ENCODE measurements around the gene KCNMA1.
A peak's percentile ranks its signal among the peaks of the same experiment; 100 is the strongest.

Gene KCNMA1

DNA sequence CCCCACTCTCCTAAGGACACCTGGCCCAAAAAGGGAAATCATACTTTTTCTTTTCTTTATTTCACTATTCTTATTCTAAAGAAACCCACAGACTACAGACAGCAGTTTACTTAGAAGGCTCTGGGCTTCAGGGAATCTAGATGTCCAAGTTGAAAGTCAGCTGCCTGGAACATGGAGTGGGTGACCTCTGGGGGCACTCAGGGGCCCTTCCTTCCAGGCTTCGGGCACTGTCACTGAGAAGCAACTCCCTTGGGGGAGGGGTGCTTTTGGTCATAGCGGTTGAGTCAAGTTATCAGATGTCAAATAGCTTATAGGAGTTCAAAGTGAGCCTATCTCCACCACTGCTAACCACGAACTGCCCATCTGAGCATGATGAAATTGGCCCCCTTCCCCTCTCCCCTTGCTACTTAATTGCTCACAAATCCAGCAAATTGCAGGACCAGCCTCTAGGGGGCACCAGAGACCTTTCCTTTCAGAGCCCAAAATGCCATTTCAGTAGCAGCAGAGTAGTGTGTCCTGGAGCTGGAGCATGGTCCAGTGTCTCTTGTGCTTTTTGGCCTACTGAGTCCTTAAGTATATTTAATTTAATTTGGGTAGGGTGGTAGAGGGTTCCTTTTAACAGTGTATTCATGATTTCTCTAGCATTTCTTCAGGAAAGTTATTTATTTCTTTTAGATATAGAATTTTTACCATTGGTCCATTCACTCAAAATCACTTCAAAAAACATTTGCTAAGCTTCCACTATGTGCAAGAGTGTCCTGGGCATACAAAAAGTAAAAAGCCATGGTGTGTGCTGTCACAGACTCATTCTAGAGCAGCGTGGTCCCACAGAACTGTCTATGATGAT, 463.8 kb downstream of the KCNMA1 start:
- DNase-seq, result peak; percentile 82

DNA sequence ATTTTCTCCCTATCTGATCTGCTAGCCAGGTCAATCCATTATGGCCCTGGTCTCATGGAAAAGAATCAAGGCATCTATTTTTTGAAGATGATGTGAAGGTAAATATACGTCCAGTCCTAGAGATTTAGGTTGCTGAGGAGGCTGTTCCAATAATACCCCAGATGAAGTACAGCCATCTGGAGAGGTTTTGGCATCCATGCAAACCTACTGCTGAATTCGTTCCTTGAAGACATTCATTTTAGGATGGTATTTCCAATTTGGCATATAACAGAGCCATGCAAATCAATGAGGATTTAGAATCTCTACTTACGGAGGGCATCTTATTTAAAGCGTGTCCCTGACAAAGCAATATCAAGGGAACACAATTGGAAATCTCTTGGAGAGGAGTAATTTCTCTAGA, 465.5 kb downstream of the KCNMA1 start:
- no peak for DNase-seq

DNA sequence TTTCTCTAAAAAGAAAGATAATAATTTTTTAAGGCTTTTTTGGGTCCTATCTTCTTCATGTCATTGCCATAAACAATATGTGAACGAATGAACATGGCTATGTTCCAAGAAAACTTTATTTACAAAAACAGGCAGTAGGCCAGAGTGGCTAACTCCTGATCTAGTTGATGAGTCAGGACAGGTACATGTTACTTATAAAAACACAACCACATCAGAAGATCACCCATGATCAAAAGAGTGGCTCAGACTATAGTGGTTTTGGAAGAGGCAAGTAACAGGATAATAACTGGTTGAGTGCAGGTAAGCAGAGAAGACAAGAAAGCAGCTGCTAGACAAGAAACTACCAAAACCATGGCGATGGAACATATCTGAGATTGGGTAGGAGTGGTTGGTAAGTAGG, 468.7 kb downstream of the KCNMA1 start:
- DNase-seq, result no peak

DNA sequence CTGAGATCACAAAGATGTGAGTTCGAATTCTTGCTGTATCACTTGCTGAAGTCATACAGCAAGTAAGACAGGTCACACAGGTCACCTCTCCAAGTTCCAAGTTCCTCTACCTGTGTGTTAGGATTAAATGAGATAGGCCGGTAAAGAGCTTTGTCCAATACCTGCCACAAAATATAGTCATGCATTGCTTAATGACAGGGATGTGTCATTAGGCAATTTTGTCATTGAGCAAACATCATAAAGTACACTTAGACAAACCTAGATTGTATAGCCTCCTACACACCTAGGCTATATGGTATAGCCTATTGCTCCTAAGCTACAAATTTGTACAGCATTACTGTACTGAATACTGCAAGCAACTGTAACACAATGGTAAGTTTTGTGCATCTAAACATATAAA, 469.4 kb downstream of the KCNMA1 start:
- DNase-seq, result no peak

DNA sequence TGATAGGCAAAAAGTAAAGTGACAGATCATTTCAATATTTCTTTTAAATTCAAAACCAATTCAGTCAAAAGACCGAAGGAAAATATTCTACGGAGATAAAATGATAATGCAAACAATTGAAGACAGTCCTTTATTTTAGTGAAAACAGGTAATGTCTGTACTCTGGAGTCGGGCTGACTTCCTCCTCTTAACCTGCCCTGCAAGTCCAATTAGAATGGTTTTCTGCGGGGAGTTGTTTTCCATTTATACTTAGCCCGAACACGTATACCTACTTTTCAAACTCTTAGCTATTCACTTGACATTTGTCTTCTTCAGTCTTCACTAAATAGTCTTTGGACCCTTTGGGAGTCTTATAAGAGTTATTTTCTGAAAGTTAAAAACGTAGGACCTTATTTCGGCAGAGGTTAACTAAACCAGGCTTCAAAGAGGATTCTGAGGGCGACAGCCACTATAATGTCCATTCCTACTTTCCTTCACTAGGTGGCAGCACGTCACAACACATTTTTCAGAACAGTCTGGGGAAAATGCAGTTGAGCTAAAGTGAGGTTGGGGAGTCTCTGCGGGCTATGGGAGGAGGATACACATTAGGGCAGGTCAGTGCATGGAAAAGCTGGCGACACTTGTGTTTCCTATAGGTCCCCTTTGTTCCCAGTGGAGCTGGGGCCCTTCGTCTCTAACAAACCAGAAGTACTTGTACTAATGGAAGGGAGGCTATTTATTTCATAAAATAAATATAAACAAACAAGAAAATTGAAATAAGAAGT, 472.0 kb downstream of the KCNMA1 start:
- DNase-seq, result peak; percentile 71

DNA sequence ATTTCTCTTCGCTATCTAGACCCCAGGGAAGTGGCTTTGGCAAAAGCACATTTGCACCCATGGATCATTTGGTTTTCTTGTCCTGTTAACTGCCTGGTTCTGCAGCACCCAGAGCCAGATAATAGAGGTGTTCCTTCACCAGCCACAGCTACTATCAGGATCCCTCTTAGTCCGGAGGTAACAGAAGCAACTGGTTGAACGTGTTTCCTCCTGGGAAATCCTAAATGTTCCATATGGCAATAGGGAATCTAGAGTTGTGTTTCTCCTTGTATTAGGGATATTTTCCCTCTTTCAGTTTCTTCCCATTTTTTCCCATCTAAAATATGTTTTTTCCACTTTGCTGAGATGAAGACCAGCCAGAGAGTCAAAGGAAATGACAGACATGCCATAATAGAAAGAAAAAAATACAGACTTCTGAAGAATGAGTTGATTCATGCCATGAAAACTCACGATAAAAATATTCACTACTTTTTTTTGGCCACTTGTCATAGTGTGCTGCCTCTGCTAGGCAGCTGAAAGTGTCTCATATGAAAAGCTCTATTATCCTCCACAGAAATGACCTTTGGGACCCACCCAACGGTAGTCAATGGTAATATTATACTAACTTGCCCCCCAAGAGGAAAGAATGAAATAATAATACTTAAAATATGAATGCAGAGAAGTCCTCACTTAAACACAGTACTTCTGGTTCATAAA, 472.8 kb downstream of the KCNMA1 start:
- peak; percentile 73 for DNase-seq

DNA sequence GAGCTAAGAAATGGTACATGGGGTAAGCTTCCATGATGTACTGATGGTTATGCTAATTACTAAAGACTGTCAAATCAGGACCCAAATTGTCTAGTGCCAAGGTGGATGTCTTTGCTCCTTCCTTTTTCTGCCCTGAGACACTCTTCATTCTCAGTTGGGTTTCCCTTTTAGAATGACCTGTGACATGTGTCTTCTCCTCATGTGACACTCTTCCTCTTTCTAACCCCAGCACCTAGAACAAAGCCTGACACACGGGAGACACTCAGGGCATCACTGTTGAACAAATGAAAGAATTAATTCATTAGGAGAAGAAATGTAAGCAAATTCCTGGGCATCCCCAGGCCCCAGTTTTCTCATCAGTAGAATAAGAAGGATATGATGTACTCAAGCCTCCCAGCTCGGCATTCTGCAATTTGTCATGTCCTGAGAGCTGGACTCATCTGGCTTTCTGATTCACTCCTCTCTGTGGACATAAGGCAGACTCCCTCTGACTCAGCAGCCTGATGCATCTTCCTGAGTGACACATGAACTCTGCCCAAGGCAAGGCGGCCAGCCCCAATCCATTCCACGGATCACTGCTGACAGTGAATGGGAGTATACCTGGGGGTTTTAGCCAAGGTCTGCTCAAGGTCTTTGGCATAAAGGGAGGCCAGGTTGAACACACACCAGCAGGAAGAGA, 473.8 kb downstream of the KCNMA1 start:
- peak; percentile 96 for DNase-seq

DNA sequence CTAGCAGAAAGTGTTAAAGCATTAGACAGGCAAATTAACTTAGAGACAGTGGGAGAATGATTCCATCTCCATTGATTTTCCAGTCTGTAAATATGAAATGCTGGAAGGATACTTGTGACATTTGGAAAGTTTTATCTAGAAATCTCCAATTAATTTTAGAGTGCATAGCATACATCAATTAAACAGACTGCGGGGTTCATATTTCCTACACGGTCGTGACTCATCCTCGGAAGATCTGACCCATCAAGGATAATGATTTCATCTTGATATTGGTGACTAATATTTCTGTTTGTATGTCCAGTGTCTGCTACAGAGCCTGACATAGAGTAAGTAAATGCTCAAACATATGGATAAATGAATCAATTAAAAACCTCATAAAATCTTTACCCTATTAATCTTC, 474.9 kb downstream of the KCNMA1 start:
- DNase-seq, result peak; percentile 68

DNA sequence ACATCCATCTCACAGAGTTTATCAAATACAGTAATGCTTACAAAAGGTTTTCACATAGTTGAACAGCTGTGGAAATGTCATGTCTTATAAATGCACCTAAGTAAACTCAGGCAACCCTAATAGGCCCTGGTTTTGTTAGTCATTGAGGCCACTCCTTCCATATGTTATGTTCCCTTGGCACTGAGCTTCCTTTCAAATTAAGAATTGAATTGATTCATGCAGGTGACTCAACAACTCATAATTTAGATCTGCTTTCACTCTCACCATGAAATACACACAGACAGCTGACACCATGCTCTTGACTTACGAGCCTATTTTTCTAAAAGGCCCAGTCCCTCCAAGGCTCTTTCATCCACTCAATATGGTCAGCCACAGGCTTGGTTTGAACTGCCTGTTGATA, 476.9 kb downstream of the KCNMA1 start:
- DNase-seq, result peak; percentile 95

DNA sequence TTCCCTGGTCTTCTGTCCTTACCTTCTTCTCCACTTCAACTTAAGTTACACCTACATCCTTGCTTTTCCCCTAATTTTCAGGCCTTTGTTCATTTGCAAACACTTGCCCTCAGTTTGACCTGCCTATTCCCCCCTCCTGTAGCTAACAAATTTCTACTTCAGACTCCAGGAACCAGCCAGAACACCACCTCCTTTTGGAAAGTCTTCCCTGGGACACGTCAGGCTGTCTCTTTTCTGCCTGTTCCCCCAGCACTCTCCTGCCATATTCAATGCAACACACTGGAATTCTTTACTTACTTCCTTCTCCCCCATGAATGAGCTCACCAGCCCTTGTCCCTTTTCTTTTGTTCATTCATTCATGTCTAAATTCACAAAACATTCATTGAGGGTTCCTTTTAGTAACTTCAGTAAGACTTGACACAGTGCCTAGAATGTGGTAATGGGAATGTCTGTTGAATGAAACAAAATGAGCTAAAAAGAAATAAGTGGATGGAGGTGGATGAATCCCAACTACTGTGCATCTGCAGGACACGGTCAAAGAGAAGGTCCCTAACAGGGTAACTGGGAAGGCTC, 478.0 kb downstream of the KCNMA1 start:
- peak; percentile 43 for DNase-seq

DNA sequence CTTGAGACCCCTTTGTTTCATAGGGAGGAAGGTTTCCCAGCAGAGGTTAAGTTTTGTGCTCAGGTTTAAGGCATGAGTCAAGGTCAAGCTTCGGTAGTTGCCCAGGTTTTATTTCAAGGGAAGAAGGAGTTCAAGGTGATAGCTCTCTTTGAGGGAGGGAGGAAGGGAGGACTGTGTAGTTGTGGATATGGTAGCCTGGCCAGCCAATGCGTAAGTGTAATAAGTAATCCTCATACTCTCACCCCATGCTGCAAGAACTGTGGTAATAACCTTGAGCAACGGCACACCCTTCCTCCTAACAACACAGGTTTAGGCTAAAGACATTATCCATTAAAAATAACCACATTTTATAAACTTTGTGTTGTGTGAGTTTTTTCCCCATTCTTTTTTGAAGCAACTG, 478.9 kb downstream of the KCNMA1 start:
- DNase-seq, result no peak

DNA sequence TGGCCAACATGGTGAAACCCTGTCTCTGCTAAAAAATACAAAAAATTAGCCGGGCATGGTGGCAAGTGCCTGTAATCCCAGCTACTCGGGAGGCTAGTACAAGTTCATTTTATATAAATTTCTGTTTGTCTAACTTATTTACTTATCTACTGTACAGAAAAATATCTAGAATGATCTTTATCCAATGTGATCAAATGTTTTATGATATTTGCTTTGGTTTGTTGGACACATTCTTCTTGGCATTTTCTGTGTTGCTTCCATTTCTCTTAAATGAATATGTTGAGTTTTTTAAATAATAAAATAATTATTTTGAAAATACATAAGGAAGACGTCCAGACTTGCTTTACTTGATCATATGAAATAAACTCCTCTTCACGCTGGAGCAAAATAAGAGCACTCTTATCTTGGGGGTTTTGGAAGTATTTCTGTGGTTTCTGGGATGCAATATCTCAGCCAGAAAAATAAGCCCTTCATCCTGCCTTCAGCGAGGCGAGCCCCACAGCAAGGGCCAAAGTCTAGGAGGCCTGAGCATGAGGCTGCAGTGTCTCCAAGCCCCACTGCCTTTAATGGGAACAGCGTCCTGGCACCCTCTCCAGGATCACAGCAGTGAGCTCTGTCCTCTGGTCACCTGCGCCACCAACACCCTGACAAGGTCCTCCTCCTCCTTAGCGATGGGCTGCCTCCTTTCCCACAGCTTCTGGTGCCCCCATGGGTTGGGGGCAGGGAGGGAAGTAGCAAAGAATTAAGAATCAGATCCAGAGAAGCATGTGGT, 480.2 kb downstream of the KCNMA1 start:
- peak; percentile 13 for DNase-seq

DNA sequence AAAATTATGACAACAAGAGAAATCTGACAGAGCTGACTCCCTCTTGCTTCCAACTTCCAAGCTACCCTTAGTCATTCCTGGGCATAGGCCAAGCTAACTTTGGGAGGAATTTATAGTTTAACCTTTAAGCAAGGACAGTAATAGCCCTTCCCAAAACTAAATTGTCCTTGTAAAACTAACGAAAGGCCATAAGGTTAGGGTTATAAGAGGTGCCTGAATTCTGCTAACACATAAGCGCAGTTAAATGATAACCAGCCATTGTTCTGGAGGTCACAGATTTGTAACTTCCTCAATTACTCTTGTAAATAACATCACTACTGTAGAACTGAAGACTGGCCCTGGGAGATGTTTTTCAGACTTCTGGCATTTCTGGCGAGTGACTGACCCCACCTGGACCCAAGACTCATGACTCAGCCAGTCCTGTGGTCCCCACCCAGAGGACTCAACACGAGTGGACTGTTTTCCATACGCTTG, 481.2 kb downstream of the KCNMA1 start:
- DNase-seq, result peak; percentile 56

DNA sequence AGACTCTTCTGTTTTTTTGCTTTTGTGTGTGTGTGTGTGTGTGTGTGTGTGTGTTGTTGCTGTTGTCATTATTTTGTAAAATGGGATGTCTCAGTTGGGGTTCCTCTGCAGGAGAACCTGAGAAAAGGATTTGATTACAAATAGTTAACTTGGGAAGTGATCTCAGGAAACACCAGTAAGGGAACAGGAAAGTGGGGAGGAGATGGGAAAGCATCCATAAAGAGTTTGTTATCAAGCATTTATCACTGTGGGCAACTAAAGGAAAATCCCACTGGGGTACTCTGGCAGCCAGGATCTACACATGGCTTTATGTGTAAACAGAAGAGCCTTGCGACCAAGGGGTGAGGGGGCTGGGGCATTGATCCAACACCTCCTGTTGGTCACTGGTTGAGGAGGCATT, 485.4 kb downstream of the KCNMA1 start:
- no peak for DNase-seq

DNA sequence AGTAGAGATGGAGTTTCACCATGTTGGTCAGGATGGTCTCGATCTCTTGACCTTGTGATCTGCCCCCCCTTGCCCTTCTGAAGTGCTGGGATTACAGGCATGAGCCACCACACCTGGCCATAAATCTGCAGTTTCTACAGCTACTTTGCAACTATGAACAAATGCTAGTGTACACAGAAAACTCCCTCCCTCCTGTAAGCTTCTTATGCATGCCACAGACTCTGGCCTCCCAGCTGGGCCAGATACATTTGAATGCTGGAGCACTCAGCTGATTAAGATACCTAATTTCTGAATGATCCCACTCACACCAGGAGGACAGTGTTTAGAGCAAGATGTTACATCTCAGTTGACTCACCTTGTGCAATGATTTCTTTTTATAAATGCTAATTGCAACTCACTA, 486.2 kb downstream of the KCNMA1 start:
- DNase-seq, result no peak

DNA sequence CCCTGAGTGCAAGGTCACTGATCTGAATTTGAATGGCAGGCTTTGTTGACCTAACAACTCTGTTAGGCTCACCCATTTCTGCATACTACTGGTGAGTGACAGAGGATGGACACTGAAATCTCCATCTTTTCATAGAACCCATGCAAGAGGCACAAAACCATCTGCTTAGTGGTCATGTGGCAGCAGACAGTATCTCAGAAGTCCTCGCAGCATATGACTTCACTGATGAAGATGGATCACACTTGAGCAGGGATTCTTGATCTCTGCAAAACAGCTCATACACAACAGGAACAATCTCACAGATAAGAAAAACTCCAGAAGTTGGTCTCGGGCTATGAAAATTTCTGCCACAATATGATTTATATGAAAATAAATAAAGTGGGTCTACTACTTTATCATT, 487.9 kb downstream of the KCNMA1 start:
- DNase-seq, result no peak

DNA sequence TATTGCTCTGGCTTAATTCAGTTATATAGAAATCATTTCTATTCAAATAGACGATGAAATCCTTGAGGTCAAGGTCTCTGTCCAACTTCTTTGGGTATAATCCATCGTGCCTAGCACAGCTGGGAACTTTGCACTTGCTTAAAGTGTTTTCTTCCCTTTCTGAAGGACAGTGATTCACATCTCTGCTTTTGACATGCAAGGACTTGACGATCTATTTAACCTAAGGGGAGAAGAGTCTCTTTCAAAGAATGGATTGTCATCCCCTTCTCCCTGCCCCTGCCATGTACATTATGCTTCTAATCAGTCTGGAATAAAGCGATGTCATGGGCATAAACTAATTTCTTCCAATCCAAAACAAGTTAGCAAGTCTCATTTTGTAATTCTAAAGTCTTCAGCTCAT, 488.6 kb downstream of the KCNMA1 start:
- no peak for DNase-seq

DNA sequence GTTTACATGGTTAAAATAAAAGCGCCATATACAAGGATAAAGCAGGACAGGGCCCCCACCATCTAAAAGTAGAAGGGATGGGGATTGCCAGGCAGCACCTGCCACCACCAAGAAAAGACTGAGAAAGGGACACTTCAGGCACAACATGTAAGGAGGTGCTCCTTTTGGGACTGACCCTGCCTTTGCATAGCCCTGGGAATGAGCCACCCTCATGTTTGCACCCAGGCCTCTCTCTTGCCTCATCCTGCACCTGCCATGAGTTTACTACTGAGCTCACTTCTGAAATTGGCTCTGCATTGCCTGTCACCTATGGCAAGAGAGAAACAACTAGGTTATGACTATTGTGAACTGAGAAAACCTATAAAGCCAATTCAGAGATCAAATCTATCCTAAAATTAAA, 489.7 kb downstream of the KCNMA1 start:
- no peak for DNase-seq

DNA sequence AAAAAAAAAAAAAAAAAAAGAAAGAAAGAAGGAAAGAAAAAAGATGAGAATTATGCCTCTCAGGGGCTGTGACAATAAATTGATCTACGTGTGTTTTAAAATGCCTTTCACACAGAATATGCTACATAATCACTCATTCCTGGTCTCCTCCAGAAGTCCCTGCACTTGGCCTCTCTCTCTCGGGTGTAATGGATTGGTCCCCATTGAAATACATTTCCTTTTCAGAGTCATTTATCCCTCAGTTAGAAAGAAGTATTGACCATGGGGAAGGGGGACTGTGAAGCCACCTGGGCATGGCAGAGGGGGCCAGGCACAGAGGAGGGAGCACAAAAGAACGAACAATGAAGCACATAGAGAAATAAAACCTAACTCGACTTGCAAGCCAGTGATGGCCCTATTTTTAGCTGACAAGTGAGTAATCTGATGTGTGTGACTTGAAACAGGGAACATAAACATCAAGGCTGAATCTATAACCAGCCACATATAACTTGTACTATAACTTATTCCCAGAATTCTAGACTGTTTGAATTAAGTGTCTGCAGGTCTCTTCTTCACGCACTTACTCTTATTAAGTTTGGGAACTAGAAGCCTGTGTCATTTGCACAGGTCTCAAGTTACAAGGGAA, 490.8 kb downstream of the KCNMA1 start:
- no peak for DNase-seq

DNA sequence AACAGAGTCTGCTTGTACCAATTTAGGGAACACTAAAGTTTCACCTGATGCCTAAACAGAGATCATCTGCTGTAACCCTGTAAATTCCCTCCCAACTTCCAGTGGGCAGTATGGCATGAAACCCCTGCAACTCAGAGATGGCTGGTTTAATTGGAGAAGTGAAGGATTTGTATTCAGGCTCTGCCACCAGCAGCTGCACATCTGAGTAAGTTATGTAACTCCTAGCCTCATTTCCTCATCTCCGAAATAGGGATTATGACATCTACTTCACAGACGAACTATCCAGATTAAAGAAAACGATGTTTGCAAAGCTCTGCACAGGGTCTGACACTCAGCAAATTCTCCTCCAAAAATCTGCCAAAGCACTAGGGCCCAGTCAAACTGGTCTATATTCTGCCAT, 493.0 kb downstream of the KCNMA1 start:
- DNase-seq, result no peak
